ENCODE results near the gene IFFO2.

Gene IFFO2

GRCh38 chr1:18949686-18950400 lies 6.6 kb downstream of the IFFO2 start:
- no peak for DNase-seq

GRCh38 chr1:18948913-18949685 lies 7.4 kb downstream of the IFFO2 start:
- DNase-seq, result no peak

- DNase-seq, result peak; percentile 70
Measured at GRCh38 chr1:18948048-18948912, 8.2 kb downstream of the IFFO2 start.

GRCh38 chr1:18947570-18947969 lies 8.9 kb downstream of the IFFO2 start:
- DNase-seq, result no peak

GRCh38 chr1:18946550-18947381 lies 9.7 kb downstream of the IFFO2 start:
- no peak for DNase-seq

- DNase-seq, result no peak
Measured at GRCh38 chr1:18945401-18945849, 11.1 kb downstream of the IFFO2 start.

- DNase-seq, result no peak
Measured at GRCh38 chr1:18944810-18945209, 11.7 kb downstream of the IFFO2 start.

GRCh38 chr1:18943914-18944572 lies 12.4 kb downstream of the IFFO2 start:
- DNase-seq, result no peak

GRCh38 chr1:18943162-18943561 lies 13.3 kb downstream of the IFFO2 start:
- DNase-seq, result no peak

- DNase-seq, result no peak
Measured at GRCh38 chr1:18942340-18942739, 14.1 kb downstream of the IFFO2 start.

- DNase-seq, result no peak
Measured at GRCh38 chr1:18941221-18942141, 15.0 kb downstream of the IFFO2 start.

GRCh38 chr1:18940303-18941020 lies 16.0 kb downstream of the IFFO2 start:
- no peak for DNase-seq

- no peak for DNase-seq
Measured at GRCh38 chr1:18939398-18940302, 16.8 kb downstream of the IFFO2 start.

GRCh38 chr1:18938707-18939070 lies 17.8 kb downstream of the IFFO2 start:
- no peak for DNase-seq

GRCh38 chr1:18938008-18938706 lies 18.3 kb downstream of the IFFO2 start:
- DNase-seq, result no peak

- no peak for DNase-seq
Measured at GRCh38 chr1:18937539-18937938, 18.9 kb downstream of the IFFO2 start.

GRCh38 chr1:18936814-18937481 lies 19.5 kb downstream of the IFFO2 start:
- DNase-seq, result no peak

GRCh38 chr1:18936471-18936813 lies 20.0 kb downstream of the IFFO2 start:
- no peak for DNase-seq
